PC-3 (cell line): Measurements from ENCODE around the gene RPF1. TPM values are rescaled to one million over a fixed set of nuclear protein-coding genes. Genes with fewer than 3 reads are reported as not detected.

Source experiments
- ATAC-seq: fragments of 200-7000 bp; cut with Tn5 transposase; 2 replicates; pipeline ENCODE4 v1.9.1; 2020; ENCODE audit warnings: mild to moderate bottlenecking, moderate library complexity
- BruUV-seq: library from RNA; stranded (reverse); fragments of 400-500 nt; replicated peaks from 2 replicates; lab custom pipeline; 2021; lab: Mats Ljungman, UMichigan
- CTCF ChIA-PET: fragments of 300-600 bp; sonication (Branson Sonifier 250); formaldehyde crosslinking; loops from one replicate; lab custom pipeline; 2022; ENCODE audit warnings: antibody characterized with exemption; lab: Charles Lee
- POLR2A ChIA-PET: fragments of 300-600 bp; sonication (Branson Sonifier 250); formaldehyde crosslinking; loops from one replicate; lab custom pipeline; 2022; ENCODE audit warnings: antibody characterized with exemption; ENCODE audit not compliant: unreplicated experiment; lab: Charles Lee
- DNase-seq: peaks from one replicate; pipeline ENCODE4 v3.0.0-alpha.2; 2015
- H2AFZ ChIP-seq: fragments of 300-600 bp; sonication (generic); 2 replicates; pipeline ENCODE4 v1.6.0; 2016; ENCODE audit warnings: antibody characterized with exemption, low read length
- H3F3A ChIP-seq: fragments of 300-600 bp; sonication (generic); one replicate; pipeline ENCODE4 v1.6.0; 2017; ENCODE audit warnings: antibody characterized with exemption, low read length, control low read depth, mild to moderate bottlenecking; ENCODE audit not compliant: unreplicated experiment
- H3K27ac ChIP-seq: fragments of 300-600 bp; sonication (generic); 2 replicates; pipeline ENCODE4 v1.5.1; 2016; ENCODE audit warnings: mild to moderate bottlenecking, low read length
- H3K27me3 ChIP-seq: fragments of 300-600 bp; sonication (generic); 2 replicates; pipeline ENCODE4 v1.6.1; 2016; ENCODE audit warnings: low read length, mixed read lengths
- H3K36me3 ChIP-seq: fragments of 300-600 bp; sonication (generic); 2 replicates; pipeline ENCODE4 v1.6.1; 2016; ENCODE audit warnings: low read depth, mixed run types, low read length, mixed read lengths
- H3K4me1 ChIP-seq: fragments of 300-600 bp; sonication (generic); 2 replicates; pipeline ENCODE4 v1.5.1; 2016; ENCODE audit warnings: low read length; ENCODE audit not compliant: insufficient read depth
- H3K4me2 ChIP-seq: fragments of 300-600 bp; sonication (generic); 2 replicates; pipeline ENCODE4 v1.6.0; 2016; ENCODE audit warnings: low read length
- H3K4me3 ChIP-seq: fragments of 300-600 bp; sonication (generic); 2 replicates; pipeline ENCODE4 v1.5.1; 2016; ENCODE audit warnings: mild to moderate bottlenecking, low read length, mixed read lengths
- H3K79me2 ChIP-seq: fragments of 300-600 bp; sonication (generic); 2 replicates; pipeline ENCODE4 v1.6.1; 2017; ENCODE audit warnings: low read length, mixed read lengths
- H3K9ac ChIP-seq: fragments of 300-600 bp; sonication (generic); 2 replicates; pipeline ENCODE4 v1.6.0; 2016; ENCODE audit warnings: mild to moderate bottlenecking, low read length
- H3K9me2 ChIP-seq: fragments of 300-600 bp; sonication (generic); replicated peaks from 2 replicates; pipeline ENCODE4 v1.6.1; 2016; ENCODE audit warnings: mixed run types, low read length, mixed read lengths
- H3K9me3 ChIP-seq: fragments of 300-600 bp; sonication (generic); 2 replicates; pipeline ENCODE4 v1.6.1; 2016; ENCODE audit warnings: low read length, mixed read lengths
- H4K20me1 ChIP-seq: fragments of 300-600 bp; sonication (generic); 2 replicates; pipeline ENCODE4 v1.6.1; 2016; ENCODE audit warnings: low read length, mixed read lengths
- EZH2 ChIP-seq: fragments of 300-600 bp; sonication (generic); IDR thresholded peaks from one replicate; pipeline ENCODE4 v1.6.1; 2017; ENCODE audit warnings: antibody characterized with exemption, mild to moderate bottlenecking, low read length; ENCODE audit not compliant: unreplicated experiment
- EZH2phosphoT487 ChIP-seq: fragments of 300-600 bp; sonication (generic); IDR thresholded peaks from 2 replicates; pipeline ENCODE4 v1.6.1; 2018; ENCODE audit warnings: mild to moderate bottlenecking, antibody characterized with exemption, low read length, borderline replicate concordance
- intact Hi-C: fragments of 100-400 bp; cut with micrococcal nuclease; formaldehyde crosslinking; loops from 2 replicates; pipeline ENCODE4 v1.9.0; 2023
- total RNA-seq: library from RNA; depleted of rRNA; stranded (reverse); fragments of >200 nt; gene quantifications from 2 replicates; pipeline ENCODE4 v1.2.3, GENCODE V29; 2014
- TF ChIP-seq, protein P1 (sequence below): fragments of 300-600 bp; sonication (generic); conservative IDR thresholded peaks from 2 replicates; pipeline ENCODE4 v1.5.1; 2017; ENCODE audit warnings: antibody characterized with exemption, low read depth, mild to moderate bottlenecking, low read length

RPF1 gene
- total RNA-seq, 1 experiment from 2014 or later, result 85.8 TPM

DNA sequence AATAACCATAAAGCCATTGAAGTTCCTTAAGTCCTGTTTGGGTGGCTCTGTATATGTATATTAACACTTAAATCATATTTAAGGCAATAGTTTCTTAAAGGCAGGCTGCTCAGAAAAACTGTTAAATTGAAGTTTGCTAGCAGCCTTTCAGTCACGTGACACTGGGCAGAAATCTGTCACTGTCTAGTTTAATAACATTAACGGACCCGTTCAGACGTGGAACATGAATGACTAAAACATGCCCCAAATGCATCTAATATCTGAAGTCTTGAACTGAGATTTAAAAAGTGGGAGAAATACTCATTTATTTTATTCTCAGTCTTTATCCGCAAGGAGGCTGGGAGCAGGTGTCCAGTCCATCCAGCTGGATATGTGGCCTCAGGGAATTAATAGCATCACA lies 23.9 kb downstream of the RPF1 start:
- Histone ChIP-seq H3F3A (no peaks in the 10 kb centered on the region), H4K20me1 (peaks cover 35% of the 10 kb centered on the region), H3K79me2 (peaks cover 86% of the 10 kb centered on the region), H3K4me1 (peaks cover 26% of the 10 kb centered on the region), H3K9me2 (no peaks in the 10 kb centered on the region), H3K36me3 (peaks cover 33% of the 10 kb centered on the region), H3K27ac (no peak overlapping the region), H3K4me3 (0 out of 2 replicates have a peak overlapping the region, but pooled peaks have one; percentile 83), H3K9me3 (no peaks in the 10 kb centered on the region), H3K4me2 (peak overlapping the region; percentile 89), H3K9ac (no peak overlapping the region), H2AFZ (no peak overlapping the region), H3K27me3 (no peaks in the 10 kb centered on the region)
- ChIA-PET CTCF (no interaction called here), POLR2A (no interaction called here)
- TF ChIP-seq EZH2 (no peak), EZH2phosphoT487 (no peak)
- TF ChIP-seq, protein P1, sequence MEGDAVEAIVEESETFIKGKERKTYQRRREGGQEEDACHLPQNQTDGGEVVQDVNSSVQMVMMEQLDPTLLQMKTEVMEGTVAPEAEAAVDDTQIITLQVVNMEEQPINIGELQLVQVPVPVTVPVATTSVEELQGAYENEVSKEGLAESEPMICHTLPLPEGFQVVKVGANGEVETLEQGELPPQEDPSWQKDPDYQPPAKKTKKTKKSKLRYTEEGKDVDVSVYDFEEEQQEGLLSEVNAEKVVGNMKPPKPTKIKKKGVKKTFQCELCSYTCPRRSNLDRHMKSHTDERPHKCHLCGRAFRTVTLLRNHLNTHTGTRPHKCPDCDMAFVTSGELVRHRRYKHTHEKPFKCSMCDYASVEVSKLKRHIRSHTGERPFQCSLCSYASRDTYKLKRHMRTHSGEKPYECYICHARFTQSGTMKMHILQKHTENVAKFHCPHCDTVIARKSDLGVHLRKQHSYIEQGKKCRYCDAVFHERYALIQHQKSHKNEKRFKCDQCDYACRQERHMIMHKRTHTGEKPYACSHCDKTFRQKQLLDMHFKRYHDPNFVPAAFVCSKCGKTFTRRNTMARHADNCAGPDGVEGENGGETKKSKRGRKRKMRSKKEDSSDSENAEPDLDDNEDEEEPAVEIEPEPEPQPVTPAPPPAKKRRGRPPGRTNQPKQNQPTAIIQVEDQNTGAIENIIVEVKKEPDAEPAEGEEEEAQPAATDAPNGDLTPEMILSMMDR, result no peak
- BruUV-seq, result no TSS peak
- ATAC-seq (no peak), DNase-seq (no peak)
- intact Hi-C loops, result loop anchor here (5.0 to 10.0 kb wide), 3 partner anchors 252 to 432 kb away; partner anchors contain the start of gene PRKACB

DNA sequence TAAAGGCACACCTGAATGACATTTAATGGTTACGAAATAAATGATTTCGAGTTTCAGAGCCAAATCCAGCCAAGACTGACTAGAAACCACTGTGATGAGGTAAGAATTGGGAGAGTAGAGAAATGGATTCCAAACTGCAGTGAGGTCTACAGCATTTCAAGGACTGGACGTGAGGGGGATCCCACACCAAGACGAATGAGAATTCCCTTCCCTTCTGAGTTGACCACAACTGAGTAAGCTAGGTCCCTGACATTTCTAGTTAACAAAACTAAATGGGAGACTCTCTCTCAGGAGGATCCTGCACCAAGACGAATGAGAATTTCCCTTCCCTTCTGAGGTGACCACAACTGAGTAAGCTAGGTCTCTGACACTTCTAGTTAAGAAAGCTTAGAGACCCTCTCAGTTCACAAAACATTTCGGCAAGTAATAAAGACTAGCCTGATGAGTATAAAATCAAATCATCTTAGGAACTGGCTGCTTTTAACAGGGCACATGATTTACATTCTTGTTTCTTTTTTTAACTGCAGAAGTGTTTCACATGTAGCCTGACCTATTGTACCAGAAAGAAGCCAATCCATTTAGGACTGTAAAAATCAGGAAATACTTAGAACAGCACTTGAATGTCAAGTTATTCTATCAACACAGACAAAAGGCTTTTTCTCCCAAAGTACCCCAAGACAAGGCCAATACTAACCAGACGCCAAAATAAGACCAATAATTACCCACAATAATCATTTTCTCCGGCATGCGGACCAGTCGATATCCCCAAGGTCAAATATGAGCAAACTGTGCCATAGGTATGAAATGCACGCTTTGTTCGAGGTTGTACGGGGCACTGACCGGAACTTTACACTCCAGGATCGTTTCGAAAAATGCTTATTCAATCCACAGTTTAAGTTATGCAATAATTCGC lies 25.8 kb downstream of the RPF1 start:
- POLR2A ChIA-PET, result no interaction called here
- DNase-seq, result peak; percentile 25
- CTCF ChIA-PET, result interaction anchor here (0.6 kb wide), 1 partner anchor 1407 kb away, joined by 3 read pairs; no protein-coding TSS in a partner anchor
- peak overlapping the region; percentile 85 for H3K9ac ChIP-seq
- 0 out of 2 replicates have a peak, but pooled peaks cover 4% of the 10 kb centered on the region for H3K9me3 ChIP-seq
- H3K27ac ChIP-seq, result peak overlapping the region; percentile 94
- no peaks in the 10 kb centered on the region for H3K9me2 ChIP-seq
- BruUV-seq, result TSS peak; percentile 35
- intact Hi-C loops, result loop anchor here (5.0 to 10.0 kb wide), 4 partner anchors 63 to 430 kb away; partner anchors contain the start of gene PRKACB
- no peaks in the 10 kb centered on the region for H3F3A ChIP-seq
- H2AFZ ChIP-seq, result peak overlapping the region; percentile 93
- H3K79me2 ChIP-seq, result peaks cover 69% of the 10 kb centered on the region
- H4K20me1 ChIP-seq, result peaks cover 35% of the 10 kb centered on the region
- no peaks in the 10 kb centered on the region for H3K27me3 ChIP-seq
- H3K4me1 ChIP-seq, result peaks cover 26% of the 10 kb centered on the region
- ATAC-seq, result no peak; the same call in 1 of the 2 replicates
- H3K4me2 ChIP-seq, result peak overlapping the region; percentile 89
- H3K4me3 ChIP-seq, result peak overlapping the region; percentile 83
- TF ChIP-seq, protein P1, result no peak
- TF ChIP-seq EZH2phosphoT487 (no peak), EZH2 (no peak)
- peaks cover 19% of the 10 kb centered on the region; the same call in 1 of the 2 replicates for H3K36me3 ChIP-seq
